Measurements from ENCODE around the gene IFTAP.

DNA sequence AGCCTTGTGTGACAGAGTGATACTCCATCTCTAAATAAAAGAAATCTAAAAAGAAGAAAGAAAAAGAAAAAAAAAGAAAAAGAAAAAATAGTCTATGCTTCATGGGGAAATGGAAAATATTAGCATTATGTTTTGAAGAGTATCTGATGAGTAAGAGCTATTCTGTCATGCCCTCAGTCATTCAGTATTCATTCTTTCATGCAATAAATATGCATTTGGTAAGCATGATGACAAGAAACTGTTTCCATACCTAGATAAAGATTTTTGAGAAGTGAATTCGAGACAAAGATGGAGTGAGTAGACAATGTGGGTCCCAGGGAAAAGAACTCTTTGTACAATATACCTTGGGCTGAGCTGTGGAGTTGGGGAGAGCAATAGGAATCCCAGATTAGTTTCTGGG is 6.2 kb upstream of the IFTAP start:
- no peak for TF ChIP-seq TEAD1 (CRISPR knock-in tag; IDR thresholded peaks at IDR 0.05)
- TF ChIP-seq ZNF232 (CRISPR knock-in tag; IDR thresholded peaks at IDR 0.05): no peak
- no peak for TF ChIP-seq ZNF671 (CRISPR knock-in tag; IDR thresholded peaks at IDR 0.05)
- no peak for TF ChIP-seq TCF7 (CRISPR knock-in tag; IDR thresholded peaks at IDR 0.05; ENCODE audit: low read depth)
